Astrocyte (in vitro differentiated cells and primary cell): Measurements from ENCODE around the gene ZNF503.

Experiments used
- CTCF ChIP-seq: IDR thresholded peaks from 2 replicates; pipeline ENCODE4 v1.5.1; 2011; ENCODE audit warnings: low read depth, mild to moderate bottlenecking, inconsistent platforms, low read length, moderate library complexity; ENCODE audit not compliant: insufficient read depth
- EZH2 ChIP-seq: IDR thresholded peaks from 2 replicates; pipeline ENCODE4 v1.6.1; 2012; ENCODE audit warnings: mild to moderate bottlenecking, low read length, inconsistent platforms; ENCODE audit not compliant: insufficient read depth

DNA sequence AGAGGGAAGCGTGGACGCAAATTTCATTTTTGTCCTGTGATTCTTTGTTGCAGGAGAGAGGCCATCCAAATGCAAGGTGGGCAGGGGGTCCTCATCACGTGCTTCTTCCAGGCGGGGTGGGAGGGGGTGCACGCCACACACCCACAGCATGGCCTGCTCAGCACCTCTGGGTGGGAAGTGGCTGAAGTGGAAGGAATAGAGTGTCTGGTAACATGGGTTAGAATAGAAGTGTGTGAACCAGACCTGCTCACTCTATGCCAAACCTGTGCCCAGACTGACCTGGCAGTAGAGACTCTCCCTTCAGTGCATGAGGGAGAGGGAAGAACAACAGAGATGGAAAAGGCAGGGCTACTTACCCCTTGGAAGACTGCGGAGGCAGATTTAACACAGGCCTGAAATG lies 21.7 kb downstream of the ZNF503 start:
- TF ChIP-seq CTCF = no peak
- TF ChIP-seq EZH2 = no peak
